ENCODE measurements around the gene VWA5A.

DNA sequence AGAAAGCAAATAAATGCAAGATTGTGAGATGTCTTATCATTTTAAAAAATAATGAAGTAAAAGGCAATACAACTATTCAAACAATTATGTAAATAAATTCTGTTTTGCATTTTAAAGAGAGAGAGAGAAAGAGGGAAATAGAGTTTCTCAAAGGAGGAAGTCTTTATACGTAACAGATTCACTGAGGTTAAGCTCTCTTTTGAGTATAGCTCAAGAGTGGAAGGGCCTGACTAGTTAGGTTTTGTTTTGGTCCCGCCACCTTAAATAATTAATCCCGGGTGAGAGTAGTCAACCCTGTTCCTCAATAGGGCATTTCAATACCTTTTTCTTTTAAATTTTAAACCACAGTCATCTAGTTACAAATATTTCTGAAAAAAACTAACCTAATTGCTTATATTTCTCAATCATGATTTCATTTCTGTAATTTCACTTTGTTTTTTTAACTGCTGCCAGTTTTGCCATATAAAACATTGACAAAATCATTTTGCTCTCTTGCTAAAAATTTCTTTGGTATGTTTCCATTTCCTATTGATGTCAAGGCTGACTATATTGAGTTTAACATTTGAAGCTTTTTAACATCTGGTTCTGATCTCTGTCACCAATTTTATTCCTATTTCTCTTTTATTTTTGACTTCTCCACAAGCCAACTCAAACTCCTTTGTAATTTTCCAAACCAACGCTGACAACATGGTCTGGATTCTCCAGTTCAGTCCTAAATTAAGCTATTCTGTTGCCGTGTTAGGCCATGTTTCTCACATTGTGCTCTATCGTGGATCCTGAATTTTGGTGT is 78.2 kb downstream of the VWA5A start:
- TF ChIP-seq EP300 (conservative IDR thresholded peaks at IDR 0.05; ENCODE audit: poor library complexity, severe bottlenecking) (no peak), SMC3 (conservative IDR thresholded peaks at IDR 0.05; ENCODE audit: poor library complexity) (no peak), EZH2 (IDR thresholded peaks at IDR 0.05; ENCODE audit: borderline replicate concordance, insufficient read depth, low read length, poor library complexity, severe bottlenecking) (no peak), POLR2AphosphoS5 (IDR thresholded peaks at IDR 0.05) (no peak)
- TF ChIP-seq, protein P1, sequence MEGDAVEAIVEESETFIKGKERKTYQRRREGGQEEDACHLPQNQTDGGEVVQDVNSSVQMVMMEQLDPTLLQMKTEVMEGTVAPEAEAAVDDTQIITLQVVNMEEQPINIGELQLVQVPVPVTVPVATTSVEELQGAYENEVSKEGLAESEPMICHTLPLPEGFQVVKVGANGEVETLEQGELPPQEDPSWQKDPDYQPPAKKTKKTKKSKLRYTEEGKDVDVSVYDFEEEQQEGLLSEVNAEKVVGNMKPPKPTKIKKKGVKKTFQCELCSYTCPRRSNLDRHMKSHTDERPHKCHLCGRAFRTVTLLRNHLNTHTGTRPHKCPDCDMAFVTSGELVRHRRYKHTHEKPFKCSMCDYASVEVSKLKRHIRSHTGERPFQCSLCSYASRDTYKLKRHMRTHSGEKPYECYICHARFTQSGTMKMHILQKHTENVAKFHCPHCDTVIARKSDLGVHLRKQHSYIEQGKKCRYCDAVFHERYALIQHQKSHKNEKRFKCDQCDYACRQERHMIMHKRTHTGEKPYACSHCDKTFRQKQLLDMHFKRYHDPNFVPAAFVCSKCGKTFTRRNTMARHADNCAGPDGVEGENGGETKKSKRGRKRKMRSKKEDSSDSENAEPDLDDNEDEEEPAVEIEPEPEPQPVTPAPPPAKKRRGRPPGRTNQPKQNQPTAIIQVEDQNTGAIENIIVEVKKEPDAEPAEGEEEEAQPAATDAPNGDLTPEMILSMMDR (IDR thresholded peaks at IDR 0.05; ENCODE audit: poor library complexity, severe bottlenecking) = no peak

Data from neural cell (in vitro differentiated cells).